ENCODE results near the gene SNED1. TPM values are rescaled to one million over a fixed set of nuclear protein-coding genes. Genes with fewer than 3 reads are reported as not detected.
A peak's percentile ranks its signal among the peaks of the same experiment; 100 is the strongest.

Gene SNED1
- total and polyA plus RNA-seq, 9 donors = 1.3 to 4.6 (median 2.7) TPM

GRCh38 chr2:240960971-240961876 lies 37.2 kb upstream of the SNED1 start:
- no peaks in the 10 kb centered on the region for H3K9me3 ChIP-seq (replicated peaks; ENCODE audit: control insufficient read depth, low read depth, low read length)
- H3K4me3 ChIP-seq (ENCODE audit: low read length) = no peak overlapping the region
- peaks cover 68% of the 10 kb centered on the region for H3K4me1 ChIP-seq (ENCODE audit: control insufficient read depth, insufficient read depth, low read length)
- no peaks in the 10 kb centered on the region for H3K36me3 ChIP-seq (ENCODE audit: control insufficient read depth, insufficient read depth, low read length)
- peaks cover under 1% of the 10 kb centered on the region for H3K27me3 ChIP-seq (ENCODE audit: control insufficient read depth, insufficient read depth, low read length)
- H3K27ac ChIP-seq (ENCODE audit: low read length) = no peak overlapping the region
- peak; percentile 64 for DNase-seq
- WGBS (ENCODE audit: insufficient coverage) = 66% methylated on average over 20 of the region's 27 CpGs

- Histone ChIP-seq H3K4me1 (ENCODE audit: control insufficient read depth, insufficient read depth, low read length) (peaks cover 61% of the 10 kb centered on the region), H3K27me3 (ENCODE audit: control insufficient read depth, insufficient read depth, low read length) (no peaks in the 10 kb centered on the region), H3K9me3 (replicated peaks; ENCODE audit: control insufficient read depth, low read depth, low read length) (no peaks in the 10 kb centered on the region), H3K4me3 (ENCODE audit: low read length) (no peak overlapping the region), H3K27ac (ENCODE audit: low read length) (no peak overlapping the region), H3K36me3 (ENCODE audit: control insufficient read depth, insufficient read depth, low read length) (no peaks in the 10 kb centered on the region)
- DNase-seq = peak; percentile 39
- 64% methylated on average over 5 of the region's 12 CpGs for WGBS (ENCODE audit: insufficient coverage)
These were observed 36.5 kb upstream of the SNED1 start for GRCh38 chr2:240961910-240962299.

- 40% methylated on average over 10 of the region's 29 CpGs for WGBS (ENCODE audit: insufficient coverage)
- H3K4me1 ChIP-seq (ENCODE audit: control insufficient read depth, insufficient read depth, low read length) = peaks cover 55% of the 10 kb centered on the region
- peak overlapping the region; percentile 42 for H3K27ac ChIP-seq (ENCODE audit: low read length)
- H3K27me3 ChIP-seq (ENCODE audit: control insufficient read depth, insufficient read depth, low read length) = no peaks in the 10 kb centered on the region
- peak; percentile 89 for DNase-seq
- H3K4me3 ChIP-seq (ENCODE audit: low read length) = no peak overlapping the region
- no peaks in the 10 kb centered on the region for H3K9me3 ChIP-seq (replicated peaks; ENCODE audit: control insufficient read depth, low read depth, low read length)
- no peaks in the 10 kb centered on the region for H3K36me3 ChIP-seq (ENCODE audit: control insufficient read depth, insufficient read depth, low read length)
These were observed 35.9 kb upstream of the SNED1 start for GRCh38 chr2:240962300-240963064.

DNA sequence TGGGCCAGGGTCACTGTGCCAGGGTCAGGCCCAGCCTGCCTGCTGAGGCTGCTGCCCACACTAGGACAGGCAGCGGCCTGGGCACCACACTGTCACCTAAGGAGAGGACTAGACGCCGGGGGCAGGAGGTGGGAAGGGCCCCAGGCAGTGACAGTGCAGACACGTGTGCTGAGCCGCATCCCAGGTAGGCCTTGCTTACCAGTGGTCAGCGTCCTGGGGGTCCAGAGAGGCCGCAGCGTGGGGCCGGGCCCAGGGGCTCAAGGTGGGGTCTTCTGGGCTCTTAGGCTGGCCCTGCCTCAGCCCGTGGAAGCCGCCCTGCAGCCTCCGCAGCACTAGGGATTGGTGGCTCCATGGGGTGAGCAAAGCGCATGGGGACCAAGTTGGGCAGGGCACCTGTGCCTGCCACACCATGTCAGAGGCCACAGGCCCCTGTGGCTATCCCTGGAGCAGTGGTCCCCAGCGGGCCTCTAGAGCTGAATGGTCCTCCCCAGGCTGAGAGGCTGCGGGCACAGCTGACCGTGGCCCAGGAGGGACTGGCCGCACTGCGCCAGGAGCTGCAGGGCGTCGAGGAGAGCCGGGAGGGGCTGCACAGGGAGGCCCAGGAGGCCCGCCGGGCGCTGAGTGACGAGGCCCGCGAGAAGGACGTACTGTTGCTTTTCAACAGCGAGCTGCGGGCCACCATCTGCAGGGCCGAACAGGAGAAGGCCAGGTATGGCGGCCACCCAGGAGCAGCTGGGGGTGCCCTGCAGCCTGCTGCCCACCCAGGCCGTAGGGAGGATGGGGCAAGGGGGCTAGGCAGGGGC lies 35.2 kb upstream of the SNED1 start:
- no peaks in the 10 kb centered on the region for H3K9me3 ChIP-seq (replicated peaks; ENCODE audit: control insufficient read depth, low read depth, low read length)
- peak; percentile 2 for DNase-seq
- no peak overlapping the region for H3K27ac ChIP-seq (ENCODE audit: low read length)
- no peaks in the 10 kb centered on the region for H3K36me3 ChIP-seq (ENCODE audit: control insufficient read depth, insufficient read depth, low read length)
- 86% methylated on average over 33 of the region's 33 CpGs for WGBS (ENCODE audit: insufficient coverage)
- H3K4me1 ChIP-seq (ENCODE audit: control insufficient read depth, insufficient read depth, low read length) = peaks cover 47% of the 10 kb centered on the region
- H3K27me3 ChIP-seq (ENCODE audit: control insufficient read depth, insufficient read depth, low read length) = no peaks in the 10 kb centered on the region
- H3K4me3 ChIP-seq (ENCODE audit: low read length) = no peak overlapping the region

- Histone ChIP-seq H3K27me3 (ENCODE audit: control insufficient read depth, insufficient read depth, low read length) (no peaks in the 10 kb centered on the region), H3K4me3 (ENCODE audit: low read length) (no peak overlapping the region), H3K4me1 (ENCODE audit: control insufficient read depth, insufficient read depth, low read length) (peaks cover 40% of the 10 kb centered on the region), H3K36me3 (ENCODE audit: control insufficient read depth, insufficient read depth, low read length) (no peaks in the 10 kb centered on the region), H3K9me3 (replicated peaks; ENCODE audit: control insufficient read depth, low read depth, low read length) (no peaks in the 10 kb centered on the region), H3K27ac (ENCODE audit: low read length) (no peak overlapping the region)
- WGBS (ENCODE audit: insufficient coverage) = 86% methylated on average over 20 of the region's 20 CpGs
- DNase-seq = peak; percentile 0
These were observed 34.3 kb upstream of the SNED1 start for GRCh38 chr2:240963868-240964703.

GRCh38 chr2:240964704-240965295 lies 33.6 kb upstream of the SNED1 start:
- DNase-seq = no peak
- Histone ChIP-seq H3K9me3 (replicated peaks; ENCODE audit: control insufficient read depth, low read depth, low read length) (no peaks in the 10 kb centered on the region), H3K4me3 (ENCODE audit: low read length) (no peak overlapping the region), H3K4me1 (ENCODE audit: control insufficient read depth, insufficient read depth, low read length) (peaks cover 33% of the 10 kb centered on the region), H3K36me3 (ENCODE audit: control insufficient read depth, insufficient read depth, low read length) (no peaks in the 10 kb centered on the region), H3K27me3 (ENCODE audit: control insufficient read depth, insufficient read depth, low read length) (no peaks in the 10 kb centered on the region), H3K27ac (ENCODE audit: low read length) (no peak overlapping the region)
- 87% methylated on average over 12 of the region's 15 CpGs for WGBS (ENCODE audit: insufficient coverage)

DNA sequence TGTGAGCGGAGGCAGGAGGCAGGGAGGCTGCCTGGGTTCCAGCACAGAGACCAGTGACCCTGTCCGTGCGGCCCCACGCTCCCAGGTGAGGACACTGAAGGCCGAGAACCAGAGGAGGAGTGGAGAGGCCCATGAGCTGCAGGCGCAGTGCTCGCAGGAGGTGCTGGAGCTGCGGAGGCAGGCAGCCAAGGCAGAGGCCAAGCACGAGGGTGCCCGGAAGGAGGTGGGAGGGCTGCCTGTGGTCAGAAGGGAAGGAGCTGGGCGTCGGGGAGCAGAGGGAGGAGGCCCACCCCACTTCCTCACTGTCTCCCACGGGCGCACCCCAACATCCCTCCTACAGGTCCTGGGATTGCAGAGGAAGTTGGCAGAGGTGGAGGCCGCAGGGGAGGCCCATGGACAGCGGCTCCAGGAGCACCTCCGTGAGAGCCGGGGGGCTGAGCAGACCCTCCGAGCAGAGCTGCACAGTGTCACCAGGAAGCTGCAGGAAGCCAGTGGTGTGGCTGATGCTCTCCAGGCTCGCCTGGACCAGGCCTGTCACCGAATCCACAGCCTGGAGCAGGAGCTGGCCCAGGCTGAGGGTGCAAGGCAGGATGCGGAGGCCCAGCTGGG lies 33.0 kb upstream of the SNED1 start:
- DNase-seq = no peak
- no peaks in the 10 kb centered on the region for H3K36me3 ChIP-seq (ENCODE audit: control insufficient read depth, insufficient read depth, low read length)
- peaks cover 27% of the 10 kb centered on the region for H3K4me1 ChIP-seq (ENCODE audit: control insufficient read depth, insufficient read depth, low read length)
- H3K4me3 ChIP-seq (ENCODE audit: low read length) = no peak overlapping the region
- no peaks in the 10 kb centered on the region for H3K9me3 ChIP-seq (replicated peaks; ENCODE audit: control insufficient read depth, low read depth, low read length)
- 64% methylated on average over 18 of the region's 22 CpGs for WGBS (ENCODE audit: insufficient coverage)
- no peaks in the 10 kb centered on the region for H3K27me3 ChIP-seq (ENCODE audit: control insufficient read depth, insufficient read depth, low read length)
- H3K27ac ChIP-seq (ENCODE audit: low read length) = no peak overlapping the region

DNA sequence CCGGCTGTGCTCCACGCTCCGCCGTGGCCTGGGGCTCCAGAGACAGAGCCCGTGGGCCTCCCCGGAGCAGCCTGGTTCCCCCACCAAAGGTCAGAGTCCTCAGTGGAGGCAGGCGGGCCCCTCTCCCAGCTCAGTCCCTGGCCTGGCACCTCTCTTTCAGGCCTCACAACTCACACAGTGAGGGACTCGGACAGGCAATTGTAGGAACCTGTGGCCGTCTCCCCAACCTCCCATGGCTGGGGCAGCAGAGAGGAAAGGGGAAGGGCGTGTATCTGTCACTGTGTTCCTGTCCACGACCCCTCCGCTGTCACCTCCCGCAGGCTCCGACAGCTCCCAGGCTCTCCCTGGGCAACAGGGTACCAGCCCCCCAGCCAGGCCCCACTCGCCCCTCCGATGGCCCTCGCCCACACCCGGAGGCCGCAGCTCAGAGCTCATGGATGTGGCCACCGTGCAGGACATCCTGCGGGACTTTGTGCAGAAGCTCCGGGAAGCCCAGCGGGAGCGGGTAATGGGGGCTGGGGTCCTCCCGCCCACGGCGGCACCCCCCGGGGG lies 32.4 kb upstream of the SNED1 start:
- Histone ChIP-seq H3K4me1 (ENCODE audit: control insufficient read depth, insufficient read depth, low read length) (peaks cover 21% of the 10 kb centered on the region), H3K4me3 (ENCODE audit: low read length) (no peak overlapping the region), H3K27me3 (ENCODE audit: control insufficient read depth, insufficient read depth, low read length) (no peaks in the 10 kb centered on the region), H3K36me3 (ENCODE audit: control insufficient read depth, insufficient read depth, low read length) (no peaks in the 10 kb centered on the region), H3K9me3 (replicated peaks; ENCODE audit: control insufficient read depth, low read depth, low read length) (no peaks in the 10 kb centered on the region), H3K27ac (ENCODE audit: low read length) (no peak overlapping the region)
- DNase-seq = no peak
- 74% methylated on average over 25 of the region's 28 CpGs for WGBS (ENCODE audit: insufficient coverage)
